BLaER1 (cell line): Measurements from ENCODE around the gene SPNS1.

Source experiments
- H3K27ac ChIP-seq: shearing (Covaris generic); formaldehyde crosslinking; 2 replicates; pipeline ENCODE4 v1.8.1; 2022
- H3K27me3 ChIP-seq: shearing (Covaris generic); formaldehyde crosslinking; 2 replicates; pipeline ENCODE4 v1.8.1; 2022
- H3K36me3 ChIP-seq: shearing (Covaris generic); formaldehyde crosslinking; 2 replicates; pipeline ENCODE4 v1.8.1; 2022
- H3K4me1 ChIP-seq: shearing (Covaris generic); formaldehyde crosslinking; 2 replicates; pipeline ENCODE4 v1.8.1; 2022
- H3K4me2 ChIP-seq: shearing (Covaris generic); formaldehyde crosslinking; 2 replicates; pipeline ENCODE4 v1.8.1; 2022
- H3K4me3 ChIP-seq: shearing (Covaris generic); formaldehyde crosslinking; 2 replicates; pipeline ENCODE4 v1.8.1; 2022
- H3K9ac ChIP-seq: shearing (Covaris generic); formaldehyde crosslinking; 2 replicates; pipeline ENCODE4 v1.8.1; 2022
- H3K9me3 ChIP-seq: shearing (Covaris generic); formaldehyde crosslinking; 2 replicates; pipeline ENCODE4 v1.8.1; 2022
- H4K20me1 ChIP-seq: shearing (Covaris generic); formaldehyde crosslinking; 2 replicates; pipeline ENCODE4 v1.8.1; 2022
- Cebpa-rat ChIP-seq: shearing (Covaris generic); IDR thresholded peaks from 2 replicates; pipeline ENCODE4 v1.8.1; 2022

Gene SPNS1

GRCh38 chr16:28985211-28986041 lies 10.8 kb downstream of the SPNS1 start:
- H3K4me2 ChIP-seq = peak overlapping the region; percentile 97

GRCh38 chr16:28986046-28986445 lies 11.5 kb downstream of the SPNS1 start:
- H3K27ac ChIP-seq = peak overlapping the region; percentile 57
- H3K9me3 ChIP-seq = peaks cover 11% of the 10 kb centered on the region
- no peaks in the 10 kb centered on the region for H4K20me1 ChIP-seq
- 0 out of 2 replicates have a peak overlapping the region, but pooled peaks have one; percentile 60 for H3K4me3 ChIP-seq
- H3K4me1 ChIP-seq = peaks cover 75% of the 10 kb centered on the region
- no peaks in the 10 kb centered on the region for H3K27me3 ChIP-seq
- H3K4me2 ChIP-seq = peak overlapping the region; percentile 97
- peak overlapping the region; percentile 1; the same call in 1 of the 2 replicates for H3K9ac ChIP-seq
- no peak for TF ChIP-seq Cebpa-rat
- peaks cover 57% of the 10 kb centered on the region for H3K36me3 ChIP-seq

More at GRCh38 chr16:28985211-28986041, 10.8 kb downstream of the SPNS1 start:
- Histone ChIP-seq H3K36me3 (peaks cover 60% of the 10 kb centered on the region), H3K9me3 (peaks cover 11% of the 10 kb centered on the region), H3K4me1 (peaks cover 71% of the 10 kb centered on the region), H3K27ac (peak overlapping the region; percentile 57), H3K4me3 (peak overlapping the region; percentile 60), H4K20me1 (no peaks in the 10 kb centered on the region), H3K27me3 (no peaks in the 10 kb centered on the region), H3K9ac (peak overlapping the region; percentile 1; the same call in 1 of the 2 replicates)
- no peak for TF ChIP-seq Cebpa-rat

GRCh38 chr16:28986492-28986891 lies 11.9 kb downstream of the SPNS1 start:
- H3K36me3 ChIP-seq = peaks cover 52% of the 10 kb centered on the region
- peak overlapping the region; percentile 97 for H3K4me2 ChIP-seq
- H3K27ac ChIP-seq = peak overlapping the region; percentile 57; the same call in 1 of the 2 replicates
- TF ChIP-seq Cebpa-rat = no peak
- no peak overlapping the region for H3K4me3 ChIP-seq
- H3K9me3 ChIP-seq = peaks cover 11% of the 10 kb centered on the region
- H4K20me1 ChIP-seq = no peaks in the 10 kb centered on the region
- no peaks in the 10 kb centered on the region for H3K27me3 ChIP-seq
- H3K4me1 ChIP-seq = peaks cover 75% of the 10 kb centered on the region
- H3K9ac ChIP-seq = no peak overlapping the region

GRCh38 chr16:28987170-28987853 lies 12.7 kb downstream of the SPNS1 start:
- Histone ChIP-seq H3K4me1 (peaks cover 75% of the 10 kb centered on the region), H3K4me2 (peak overlapping the region; percentile 78), H3K9ac (no peak overlapping the region), H3K9me3 (peaks cover 11% of the 10 kb centered on the region), H4K20me1 (no peaks in the 10 kb centered on the region), H3K27ac (peak overlapping the region; percentile 77; the same call in 1 of the 2 replicates), H3K4me3 (no peak overlapping the region), H3K36me3 (peaks cover 44% of the 10 kb centered on the region), H3K27me3 (no peaks in the 10 kb centered on the region)
- TF ChIP-seq Cebpa-rat = no peak

- no peaks in the 10 kb centered on the region for H4K20me1 ChIP-seq
- peaks cover 27% of the 10 kb centered on the region for H3K36me3 ChIP-seq
- H3K9me3 ChIP-seq = peaks cover 11% of the 10 kb centered on the region
- H3K4me1 ChIP-seq = peaks cover 58% of the 10 kb centered on the region
- H3K4me2 ChIP-seq = peak overlapping the region; percentile 32
- no peak for TF ChIP-seq Cebpa-rat
- no peak overlapping the region for H3K4me3 ChIP-seq
- H3K27me3 ChIP-seq = no peaks in the 10 kb centered on the region
- 0 out of 2 replicates have a peak overlapping the region, but pooled peaks have one; percentile 19 for H3K9ac ChIP-seq
- peak overlapping the region; percentile 58; the same call in 1 of the 2 replicates for H3K27ac ChIP-seq
These were observed 14.8 kb downstream of the SPNS1 start for GRCh38 chr16:28989363-28989762.

- peaks cover 11% of the 10 kb centered on the region for H3K9me3 ChIP-seq
- peaks cover 48% of the 10 kb centered on the region for H3K4me1 ChIP-seq
- no peaks in the 10 kb centered on the region for H4K20me1 ChIP-seq
- H3K36me3 ChIP-seq = peaks cover 27% of the 10 kb centered on the region
- H3K9ac ChIP-seq = no peak overlapping the region
- H3K4me2 ChIP-seq = no peak overlapping the region
- no peak overlapping the region for H3K4me3 ChIP-seq
- TF ChIP-seq Cebpa-rat = no peak
- H3K27me3 ChIP-seq = no peaks in the 10 kb centered on the region
- H3K27ac ChIP-seq = no peak overlapping the region
These were observed 15.9 kb downstream of the SPNS1 start for GRCh38 chr16:28990375-28991040.

- H3K4me2 ChIP-seq = no peak overlapping the region
- no peak for TF ChIP-seq Cebpa-rat
- H3K9me3 ChIP-seq = peaks cover 8% of the 10 kb centered on the region
- H4K20me1 ChIP-seq = no peaks in the 10 kb centered on the region
- no peak overlapping the region for H3K9ac ChIP-seq
- peaks cover 21% of the 10 kb centered on the region for H3K36me3 ChIP-seq
- peaks cover 36% of the 10 kb centered on the region for H3K4me1 ChIP-seq
- H3K27ac ChIP-seq = no peak overlapping the region
- H3K27me3 ChIP-seq = no peaks in the 10 kb centered on the region
- no peak overlapping the region for H3K4me3 ChIP-seq
These were observed 17.1 kb downstream of the SPNS1 start for GRCh38 chr16:28991687-28992086.

- Histone ChIP-seq H3K9me3 (no peaks in the 10 kb centered on the region; the same call in 1 of the 2 replicates), H3K27me3 (no peaks in the 10 kb centered on the region), H3K4me2 (no peak overlapping the region), H3K36me3 (peaks cover 14% of the 10 kb centered on the region; the same call in 1 of the 2 replicates), H3K27ac (no peak overlapping the region), H3K9ac (no peak overlapping the region), H3K4me1 (peaks cover 33% of the 10 kb centered on the region), H3K4me3 (no peak overlapping the region), H4K20me1 (no peaks in the 10 kb centered on the region)
- no peak for TF ChIP-seq Cebpa-rat
These were observed 17.9 kb downstream of the SPNS1 start for GRCh38 chr16:28992496-28992895.

- H4K20me1 ChIP-seq = no peaks in the 10 kb centered on the region
- no peak overlapping the region for H3K4me2 ChIP-seq
- TF ChIP-seq Cebpa-rat = no peak
- no peak overlapping the region for H3K27ac ChIP-seq
- peaks cover 11% of the 10 kb centered on the region for H3K4me1 ChIP-seq
- no peaks in the 10 kb centered on the region for H3K27me3 ChIP-seq
- no peak overlapping the region for H3K4me3 ChIP-seq
- no peaks in the 10 kb centered on the region for H3K9me3 ChIP-seq
- no peaks in the 10 kb centered on the region for H3K36me3 ChIP-seq
- H3K9ac ChIP-seq = no peak overlapping the region
These were observed 24.3 kb downstream of the SPNS1 start for GRCh38 chr16:28998837-28999236.
